Skeletal muscle tissue (tissue), 4 donors: ENCODE data around the gene CHMP1A. TPM values are rescaled to one million over a fixed set of nuclear protein-coding genes. Genes with fewer than 3 reads are reported as not detected.

Experiments used
- H3K27ac ChIP-seq: one replicate; pipeline ENCODE4 v1.7.0; 2013; ENCODE audit warnings: mild to moderate bottlenecking, low read depth, low read length, inconsistent platforms
- H3K27me3 ChIP-seq, 3 donors: one replicate each; pipeline ENCODE4 v1.7.0; 2013; ENCODE audit warnings: low read length in 3 of 3; ENCODE audit not compliant: control insufficient read depth in 3 of 3, insufficient read depth in 3 of 3
- H3K36me3 ChIP-seq, 3 donors: one replicate each; pipeline ENCODE4 v1.7.0; 2013; ENCODE audit warnings: low read length in 3 of 3; ENCODE audit not compliant: control insufficient read depth in 3 of 3, insufficient read depth in 3 of 3
- H3K4me1 ChIP-seq, 3 donors: one replicate each; pipeline ENCODE4 v1.7.0; 2013; ENCODE audit warnings: low read length in 3 of 3, mild to moderate bottlenecking in 3 of 3; ENCODE audit not compliant: control insufficient read depth in 3 of 3, insufficient read depth in 3 of 3
- H3K4me3 ChIP-seq, 3 donors: one replicate each; pipeline ENCODE4 v1.7.0; 2013; ENCODE audit warnings: low read length in 3 of 3
- H3K9ac ChIP-seq, 3 donors: one replicate each; pipeline ENCODE4 v1.7.0; 2013; ENCODE audit warnings: low read length in 3 of 3, mild to moderate bottlenecking in 3 of 3, moderate library complexity in 2 of 3, low read depth in 1 of 3
- H3K9me3 ChIP-seq, 3 donors: one replicate each; pipeline ENCODE4 v1.7.0; 2013; ENCODE audit warnings: low read length in 3 of 3; ENCODE audit not compliant: control insufficient read depth in 3 of 3
- total RNA-seq: library from RNA; depleted of rRNA; stranded (reverse); fragments of >200 nt; gene quantifications from one replicate; pipeline ENCODE4 v1.2.3, GENCODE V29; 2014
- donor health status: Osteomylitis.

The CHMP1A gene
- total RNA-seq, 1 donor from 2014 or later: 40.2 TPM

GRCh38 chr16:89629827-89630610 lies 27.5 kb downstream of the CHMP1A start:
- Histone ChIP-seq H3K27ac (no peak overlapping the region), H3K36me3 (no peaks in the 10 kb centered on the region), H3K9ac (no peak overlapping the region), H3K4me1 (no peaks in the 10 kb centered on the region), H3K4me3 (no peak overlapping the region), H3K9me3 (no peaks in the 10 kb centered on the region), H3K27me3 (peaks cover 29 to 47% (median 45%) of the 10 kb centered on the region in 3 donors)

DNA sequence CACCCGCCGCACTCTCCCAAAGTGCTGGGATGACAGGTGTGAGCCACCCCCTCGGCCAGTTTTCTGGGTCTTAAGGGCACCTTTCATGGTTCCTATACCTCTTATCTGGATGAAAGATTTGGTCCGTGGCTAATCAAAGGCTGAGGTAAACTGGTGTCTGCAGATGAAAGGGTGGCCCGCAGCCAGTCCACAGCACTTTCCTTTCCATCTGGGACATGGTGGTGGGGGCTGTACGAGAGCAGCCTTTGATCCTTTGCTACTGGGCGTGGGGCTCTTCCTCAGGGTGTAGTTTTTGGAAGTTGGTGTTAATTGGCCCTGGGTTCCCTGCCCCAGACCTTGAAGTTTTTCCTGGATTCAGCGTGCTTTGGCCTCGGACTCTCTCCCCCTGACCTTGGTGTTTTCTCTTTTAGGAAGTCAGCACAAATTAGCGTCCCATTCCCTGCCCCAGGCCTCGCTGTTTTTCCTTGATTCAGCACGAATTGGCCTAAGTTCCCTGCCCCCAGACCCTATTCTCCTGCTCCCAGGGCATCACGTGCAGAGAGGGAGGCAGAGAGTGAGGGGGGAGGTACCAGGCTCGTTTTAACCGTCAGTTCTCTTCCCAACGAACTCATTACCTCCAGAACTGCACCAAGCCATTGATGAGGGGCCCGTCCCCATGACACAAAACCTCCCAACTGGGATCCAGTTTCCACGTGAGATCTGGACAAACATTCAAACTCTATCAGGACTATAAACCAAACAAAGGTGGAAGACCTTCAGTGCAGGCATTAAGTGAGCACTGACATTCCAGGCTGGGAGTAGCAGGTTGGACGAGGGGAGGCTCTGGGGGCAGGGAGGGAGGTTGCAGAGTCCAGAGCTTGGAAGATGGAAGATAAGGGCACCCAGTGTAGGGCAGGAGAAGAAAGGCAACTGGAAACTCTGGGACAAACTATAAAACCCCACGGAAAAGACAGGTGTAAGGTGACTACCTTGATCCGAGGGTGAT lies 32.4 kb downstream of the CHMP1A start:
- Histone ChIP-seq H3K4me3 (no peak overlapping the region), H3K27me3 (peaks cover 44 to 47% (median 47%) of the 10 kb centered on the region in 3 donors), H3K4me1 (peaks cover 0 to 3% (median 0%) of the 10 kb centered on the region in 3 donors), H3K9me3 (no peaks in the 10 kb centered on the region), H3K9ac (no peak overlapping the region), H3K36me3 (no peaks in the 10 kb centered on the region), H3K27ac (no peak overlapping the region)

DNA sequence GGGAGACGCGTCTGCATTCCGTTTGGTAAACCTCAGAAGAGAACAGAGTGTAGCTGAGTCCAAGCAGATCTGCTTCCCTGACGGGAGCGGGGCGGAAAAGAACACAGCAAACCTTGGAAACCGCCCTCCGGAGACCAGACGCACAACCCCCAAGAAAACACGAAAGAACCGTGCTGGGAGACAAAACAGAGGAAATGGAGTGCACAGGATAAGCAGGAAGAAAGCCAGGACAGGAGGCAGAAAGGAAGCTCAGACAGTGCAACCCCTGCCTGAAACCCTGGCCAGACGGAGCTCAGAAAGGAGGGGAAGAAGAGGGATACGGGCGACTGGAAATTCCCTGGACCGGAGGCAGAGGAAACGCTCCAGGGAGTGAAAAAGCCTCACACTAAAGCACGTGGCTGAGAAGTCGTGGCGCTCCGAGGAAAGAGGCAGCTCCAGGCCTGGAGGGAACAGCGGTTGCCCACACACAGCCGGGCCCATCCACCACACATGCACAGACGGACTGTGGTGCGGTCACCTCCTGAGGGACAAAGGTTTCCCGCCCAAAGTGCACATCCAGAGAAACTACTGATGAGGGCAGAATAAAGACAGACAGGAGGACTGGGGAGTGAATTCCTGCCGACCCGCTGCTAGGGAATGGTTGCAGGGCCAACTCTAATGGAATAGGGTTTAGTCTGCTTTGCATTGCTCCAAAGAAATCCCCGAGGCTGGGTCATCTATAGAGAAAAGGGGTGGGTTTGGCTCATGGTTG lies 33.8 kb downstream of the CHMP1A start:
- Histone ChIP-seq H3K4me3 (no peak overlapping the region), H3K4me1 (peaks cover 0 to 3% (median 0%) of the 10 kb centered on the region in 3 donors), H3K9ac (no peak overlapping the region), H3K36me3 (no peaks in the 10 kb centered on the region), H3K27ac (no peak overlapping the region), H3K27me3 (peaks cover 42 to 51% (median 47%) of the 10 kb centered on the region in 3 donors), H3K9me3 (no peaks in the 10 kb centered on the region)

GRCh38 chr16:89621698-89622409 lies 35.7 kb downstream of the CHMP1A start:
- Histone ChIP-seq H3K4me3 (no peak overlapping the region), H3K27me3 (peaks cover 42 to 54% (median 47%) of the 10 kb centered on the region in 3 donors), H3K9me3 (no peaks in the 10 kb centered on the region), H3K36me3 (no peaks in the 10 kb centered on the region), H3K27ac (no peak overlapping the region), H3K4me1 (peaks cover 0 to 6% (median 0%) of the 10 kb centered on the region in 3 donors), H3K9ac (no peak overlapping the region)

GRCh38 chr16:89621136-89621697 lies 36.3 kb downstream of the CHMP1A start:
- Histone ChIP-seq H3K36me3 (no peaks in the 10 kb centered on the region), H3K27ac (no peak overlapping the region), H3K4me1 (peaks cover 0 to 8% (median 0%) of the 10 kb centered on the region in 3 donors), H3K4me3 (no peak overlapping the region), H3K9ac (no peak overlapping the region), H3K9me3 (no peaks in the 10 kb centered on the region), H3K27me3 (peaks cover 42 to 57% (median 51%) of the 10 kb centered on the region in 3 donors)

DNA sequence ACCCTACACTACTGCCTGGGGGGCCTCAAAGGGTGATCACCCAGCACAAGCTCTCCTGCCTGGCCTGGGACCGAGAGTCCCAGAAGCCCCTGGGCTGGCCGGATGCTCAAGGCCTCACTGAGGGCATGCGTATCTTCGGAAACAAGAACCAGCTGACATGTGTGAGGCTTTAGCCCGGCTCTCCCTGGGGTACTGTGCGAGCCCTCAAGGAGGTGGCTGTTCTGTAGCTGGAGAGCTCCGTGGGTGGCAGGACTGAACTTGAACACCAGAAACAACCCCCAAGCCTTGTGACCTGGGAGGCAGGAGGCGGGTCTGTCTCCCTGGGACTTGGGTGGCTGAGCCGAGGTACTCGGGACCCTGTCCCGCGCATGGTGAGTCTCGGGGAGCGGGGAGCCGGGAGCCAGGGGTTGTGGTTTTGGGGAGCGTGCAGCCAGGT lies 37.1 kb downstream of the CHMP1A start:
- H3K27ac ChIP-seq: no peak overlapping the region
- no peak overlapping the region for H3K4me3 ChIP-seq
- no peak overlapping the region for H3K9ac ChIP-seq
- H3K4me1 ChIP-seq: peaks cover 0 to 8% (median 0%) of the 10 kb centered on the region in 3 donors
- peaks cover 36 to 57% (median 48%) of the 10 kb centered on the region in 3 donors for H3K27me3 ChIP-seq
- H3K9me3 ChIP-seq: no peaks in the 10 kb centered on the region
- no peaks in the 10 kb centered on the region for H3K36me3 ChIP-seq

GRCh38 chr16:89619840-89620239 lies 37.7 kb downstream of the CHMP1A start:
- Histone ChIP-seq H3K4me3 (no peak overlapping the region), H3K9ac (no peak overlapping the region), H3K9me3 (no peaks in the 10 kb centered on the region), H3K27me3 (peaks cover 35 to 57% (median 49%) of the 10 kb centered on the region in 3 donors), H3K36me3 (no peaks in the 10 kb centered on the region), H3K4me1 (peaks cover 0 to 8% (median 0%) of the 10 kb centered on the region in 3 donors), H3K27ac (no peak overlapping the region)

DNA sequence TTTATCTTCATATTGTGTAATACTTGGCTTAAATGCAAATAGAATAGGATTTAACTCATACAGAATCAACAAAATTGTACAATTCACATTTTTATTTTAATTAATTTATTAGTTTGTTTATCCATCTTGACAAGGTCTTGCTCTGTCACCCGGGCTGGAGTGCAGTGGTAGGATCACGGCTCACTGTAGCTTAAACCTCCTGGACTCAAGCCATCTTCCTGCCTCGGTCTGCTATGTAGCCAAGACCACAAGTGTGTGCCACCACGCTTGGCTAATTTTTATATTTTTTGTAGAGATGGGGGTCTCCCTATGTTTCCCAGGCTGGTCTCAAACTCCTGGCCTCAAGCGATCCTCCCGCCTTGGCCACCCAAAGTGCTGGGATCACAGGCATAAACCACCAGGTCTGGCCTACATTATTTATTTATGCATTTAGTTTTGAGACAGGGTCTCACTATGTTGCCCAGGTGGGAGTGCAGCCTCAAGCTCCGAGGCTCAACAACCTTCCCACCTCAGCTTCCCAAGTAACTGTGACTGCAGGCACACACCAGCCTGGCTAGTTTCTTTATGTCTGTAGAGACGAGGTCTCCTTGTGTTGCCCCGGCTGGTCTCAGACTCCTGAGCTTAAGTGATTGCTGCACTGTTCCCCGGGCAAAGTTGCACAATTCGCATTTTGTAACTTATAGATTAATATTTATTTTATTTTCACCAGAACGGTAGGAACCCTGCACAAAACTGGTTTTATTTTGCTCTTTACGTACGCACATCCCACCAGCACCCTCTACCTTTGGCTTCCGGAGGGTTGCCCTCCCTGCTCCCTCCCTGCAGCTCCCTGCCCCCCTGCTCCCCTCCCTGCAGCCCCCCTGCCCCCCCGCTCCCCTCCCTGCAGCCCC lies 39.2 kb downstream of the CHMP1A start:
- Histone ChIP-seq H3K27ac (no peak overlapping the region), H3K9me3 (no peaks in the 10 kb centered on the region), H3K27me3 (peaks cover 31 to 57% (median 41%) of the 10 kb centered on the region in 3 donors), H3K4me3 (no peak overlapping the region), H3K4me1 (peaks cover 0 to 6% (median 0%) of the 10 kb centered on the region in 3 donors), H3K36me3 (no peaks in the 10 kb centered on the region), H3K9ac (no peak overlapping the region)
